A673 (cell line): Measurements from ENCODE around the gene FTCD.

Experiments
- CTCF ChIP-seq: fragments of 300-800, 200-600 bp; sonication (generic); conservative IDR thresholded peaks from 2 replicates; pipeline ENCODE4 v1.5.1; 2017; ENCODE audit warnings: low read depth, mild to moderate bottlenecking, antibody characterized with exemption, low read length, moderate library complexity, mixed read lengths
- EZH2 ChIP-seq: fragments of 200-600 bp; sonication (generic); IDR thresholded peaks from 2 replicates; pipeline ENCODE4 v1.6.1; 2017; ENCODE audit warnings: borderline replicate concordance, low read depth, mild to moderate bottlenecking, mixed read lengths, antibody characterized with exemption, low read length; ENCODE audit not compliant: poor library complexity, severe bottlenecking

DNA sequence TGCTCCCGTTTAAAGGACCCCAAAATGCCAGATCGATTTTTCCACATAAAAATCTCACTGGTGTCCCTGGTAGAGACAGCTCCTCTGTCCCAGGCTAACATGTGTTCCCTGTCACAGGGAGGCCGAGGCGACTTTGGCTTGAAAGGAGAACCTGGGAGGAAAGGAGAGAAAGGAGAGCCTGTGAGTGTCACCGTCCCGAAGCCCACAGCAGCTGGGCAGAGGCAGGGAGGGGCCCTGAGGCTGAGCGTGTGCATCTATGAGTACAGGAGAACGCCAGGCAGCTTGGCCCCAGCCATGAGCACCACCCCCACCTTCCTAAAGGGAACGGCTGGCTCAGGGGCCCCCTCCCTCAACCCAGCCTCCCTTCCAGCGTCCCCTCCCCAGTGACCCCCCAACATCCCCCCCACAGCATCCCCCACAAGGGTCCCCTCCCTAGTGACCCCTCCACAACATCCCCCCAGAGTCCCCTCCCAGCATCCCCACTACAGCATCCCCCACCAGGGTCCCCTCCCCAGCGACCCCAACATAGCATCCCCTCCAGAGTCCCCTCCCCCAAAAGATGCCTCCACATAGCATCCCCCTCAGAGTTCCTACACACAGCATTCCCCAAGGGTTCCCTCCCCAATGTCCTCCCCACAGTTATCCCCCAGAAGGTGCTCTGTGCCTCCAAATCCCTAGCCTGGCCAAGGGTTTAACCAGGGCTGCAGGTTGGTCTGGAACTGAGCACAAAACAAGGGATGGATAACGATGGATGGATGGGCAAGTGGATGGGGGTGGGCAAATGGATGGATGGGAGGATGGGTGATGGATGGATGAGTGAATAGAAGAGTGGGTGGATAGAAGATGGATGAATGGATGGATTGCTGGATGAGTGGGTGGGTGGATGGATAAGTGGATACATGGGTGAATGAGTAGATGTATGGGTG is 32.4 kb downstream of the FTCD start:
- TF ChIP-seq CTCF (no peak), EZH2 (no peak)
